IMR-90 (cell line): Measurements from ENCODE around the gene NATD1. TPM values are rescaled to one million over a fixed set of nuclear protein-coding genes. Genes with fewer than 3 reads are reported as not detected.

Experiments
- ATAC-seq: fragments of 200-7000 bp; cut with Tn5 transposase; 2 replicates; pipeline ENCODE4 v1.9.1; 2020; ENCODE audit warnings: low read depth, mild to moderate bottlenecking, moderate library complexity
- BruUV-seq: library from RNA; stranded (reverse); fragments of 400-500 nt; replicated peaks from 2 replicates; lab custom pipeline; 2021; lab: Mats Ljungman, UMichigan
- CTCF ChIA-PET: fragments of 300-600 bp; formaldehyde crosslinking; extraction: SDS; loops from one replicate; lab custom pipeline; 2021; ENCODE audit warnings: antibody characterized with exemption; lab: Yijun Ruan, JAX
- POLR2A ChIA-PET: fragments of 300-600 bp; sonication (Branson Sonifier 250); formaldehyde crosslinking; loops from one replicate; lab custom pipeline; 2022; ENCODE audit warnings: antibody characterized with exemption; ENCODE audit not compliant: unreplicated experiment; lab: Charles Lee
- DNase-seq: peaks from one replicate; pipeline ENCODE4 v3.0.0; 2013
- H2AFZ ChIP-seq: replicated peaks from 2 replicates; pipeline ENCODE3; 2013; ENCODE audit warnings: low read length, mild to moderate bottlenecking; ENCODE audit not compliant: poor library complexity
- H2AK5ac ChIP-seq: 2 replicates; pipeline ENCODE4 v1.6.1; 2013; ENCODE audit warnings: low read depth, low read length, inconsistent platforms
- H2AK9ac ChIP-seq: replicated peaks from 2 replicates; pipeline ENCODE3; 2013; ENCODE audit warnings: mild to moderate bottlenecking, low read depth, low read length, moderate library complexity; ENCODE audit not compliant: poor library complexity
- H2BK120ac ChIP-seq: 2 replicates; pipeline ENCODE4 v1.6.1; 2013; ENCODE audit warnings: low read depth, low read length, inconsistent platforms
- H2BK15ac ChIP-seq: 3 replicates; pipeline ENCODE4 v1.6.1; 2013; ENCODE audit warnings: low read depth, low read length, inconsistent platforms
- H2BK20ac ChIP-seq: 2 replicates; pipeline ENCODE4 v1.6.1; 2013; ENCODE audit warnings: low read depth, mild to moderate bottlenecking, inconsistent platforms, low read length, moderate library complexity
- H2BK5ac ChIP-seq: 2 replicates; pipeline ENCODE4 v1.6.1; 2013; ENCODE audit warnings: mild to moderate bottlenecking, low read depth, low read length, inconsistent platforms; ENCODE audit not compliant: poor library complexity, severe bottlenecking
- H3K14ac ChIP-seq: replicated peaks from 2 replicates; pipeline ENCODE4 v1.6.1; 2013; ENCODE audit warnings: low read depth, low read length, inconsistent platforms
- H3K18ac ChIP-seq: 2 replicates; pipeline ENCODE4 v1.6.1; 2013; ENCODE audit warnings: low read depth, low read length, control low read depth
- H3K23ac ChIP-seq: 2 replicates; pipeline ENCODE4 v1.6.1; 2013; ENCODE audit warnings: low read depth, low read length, inconsistent platforms
- H3K27ac ChIP-seq: 2 replicates; pipeline ENCODE4 v1.5.1; 2013; ENCODE audit warnings: mild to moderate bottlenecking, control low read depth, low read length; ENCODE audit not compliant: insufficient read depth
- H3K27me3 ChIP-seq: 2 replicates; pipeline ENCODE4 v1.6.1; 2013; ENCODE audit warnings: low read length; ENCODE audit not compliant: control insufficient read depth, insufficient read depth
- H3K36me3 ChIP-seq: 2 replicates; pipeline ENCODE4 v1.6.1; 2013; ENCODE audit warnings: low read length, mixed read lengths; ENCODE audit not compliant: control insufficient read depth, insufficient read depth
- H3K4ac ChIP-seq: 2 replicates; pipeline ENCODE4 v1.6.1; 2013; ENCODE audit warnings: low read depth, low read length, inconsistent platforms
- H3K4me1 ChIP-seq: 2 replicates; pipeline ENCODE4 v1.6.1; 2013; ENCODE audit warnings: low read length, mixed read lengths; ENCODE audit not compliant: control insufficient read depth, insufficient read depth
- H3K4me2 ChIP-seq: 2 replicates; pipeline ENCODE4 v1.6.1; 2013; ENCODE audit warnings: low read depth, mild to moderate bottlenecking, control low read depth, low read length, moderate library complexity
- H3K4me3 ChIP-seq: 2 replicates; pipeline ENCODE4 v1.5.1; 2013; ENCODE audit warnings: low read depth, mild to moderate bottlenecking, control low read depth, low read length, moderate library complexity; ENCODE audit not compliant: insufficient read depth
- H3K56ac ChIP-seq: 2 replicates; pipeline ENCODE4 v1.6.1; 2013; ENCODE audit warnings: low read length, inconsistent platforms; ENCODE audit not compliant: insufficient read depth; ENCODE audit errors: extremely low read depth
- H3K79me1 ChIP-seq, 2 experiments: 2 replicates each; pipeline ENCODE4 v1.6.1; 2013; ENCODE audit warnings: low read length in 2 of 2, inconsistent platforms in 1 of 2, low read depth in 1 of 2
- H3K9ac ChIP-seq: 2 replicates; pipeline ENCODE4 v1.6.1; 2013; ENCODE audit warnings: low read depth, low read length, control low read depth
- H3K9me1 ChIP-seq: 2 replicates; pipeline ENCODE4 v1.6.1; 2013; ENCODE audit warnings: low read length, inconsistent platforms; ENCODE audit not compliant: insufficient read depth
- H3K9me3 ChIP-seq: 2 replicates; pipeline ENCODE4 v1.6.1; 2013; ENCODE audit warnings: low read length; ENCODE audit not compliant: control insufficient read depth, insufficient read depth
- H4K20me1 ChIP-seq: 2 replicates; pipeline ENCODE4 v1.6.1; 2013; ENCODE audit warnings: low read length, inconsistent platforms; ENCODE audit not compliant: insufficient read depth
- H4K5ac ChIP-seq: 2 replicates; pipeline ENCODE4 v1.6.1; 2013; ENCODE audit warnings: mild to moderate bottlenecking, low read depth, low read length, control low read depth
- H4K8ac ChIP-seq, 2 experiments: 2 replicates each; pipeline ENCODE4 v1.6.1; 2013; ENCODE audit warnings: low read depth in 2 of 2, low read length in 2 of 2, control low read depth in 1 of 2, inconsistent platforms in 1 of 2
- H4K91ac ChIP-seq: 2 replicates; pipeline ENCODE4 v1.6.1; 2013; ENCODE audit warnings: low read depth, low read length, inconsistent platforms; ENCODE audit not compliant: insufficient read depth
- CEBPB ChIP-seq: IDR thresholded peaks from 2 replicates; pipeline ENCODE4 v1.6.1; 2012; ENCODE audit warnings: low read depth, low read length, improper control_type of control experiment
- WGBS, 2 experiments: methylation state at CpG; one replicate each; pipeline versions ENCODE4 v1.1.5 to v1.1.7; 2013; ENCODE audit warnings: missing lambda C conversion rate in 2 of 2; ENCODE audit not compliant: insufficient read length in 1 of 2; ENCODE audit errors: extremely low coverage in 2 of 2; 5-methylcytosine and 5-hydroxymethylcytosine counted together
- dilution Hi-C: fragments of 300-500 bp; cut with HindIII; formaldehyde crosslinking; loops from one replicate; pipeline ENCODE4 v1.14.3; 2018; ENCODE audit warnings: low sequenced_read_pairs; ENCODE audit not compliant: unreplicated experiment
- in situ Hi-C: fragments of 300-500 bp; cut with MboI; formaldehyde crosslinking; loops from 3 replicates; pipeline ENCODE4 v1.14.3; 2019; ENCODE audit warnings: low sequenced_read_pairs, inconsistent platforms, mixed read lengths
- intact Hi-C: fragments of 100-400 bp; cut with micrococcal nuclease; formaldehyde crosslinking; loops from 2 replicates; pipeline ENCODE4 v1.10.0; 2022
- polyA plus RNA-seq, 3 experiments: library from polyadenylated mRNA; depleted of rRNA; stranded (reverse); fragments of >200 nt; gene quantifications; 2 replicates each; pipeline ENCODE4 v1.2.3, GENCODE V29; 2012; ENCODE audit warnings: low replicate concordance in 1 of 3
- total RNA-seq: library from RNA; depleted of rRNA; stranded (reverse); fragments of >200 nt; gene quantifications from 2 replicates; pipeline ENCODE4 v1.2.3, GENCODE V29; 2012

NATD1 gene
- total and polyA plus RNA-seq, 2 of the 4 experiments (the other 2 are of a cell fraction): 0.90 to 4.3 TPM

DNA sequence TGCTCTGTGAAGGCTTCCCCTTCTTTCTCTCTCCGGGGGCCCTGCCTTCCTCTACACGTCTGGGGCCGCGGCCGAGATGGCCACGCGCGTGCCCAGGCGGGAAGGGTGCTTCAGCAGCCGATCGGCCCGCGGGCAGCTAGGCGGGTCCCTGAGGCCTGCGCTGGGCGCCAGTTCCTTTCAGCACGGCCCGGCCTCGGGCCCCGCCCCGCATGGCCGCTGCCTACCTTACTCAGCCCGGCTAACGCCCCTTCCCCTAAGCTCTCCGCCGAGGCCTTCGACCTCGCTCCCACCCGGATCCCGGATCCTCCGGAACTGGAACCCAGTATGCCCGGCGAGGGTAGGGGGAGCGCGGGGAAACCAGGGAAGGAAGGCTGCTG is 39.6 kb downstream of the NATD1 start:
- dilution Hi-C loops (no loop called here), intact Hi-C loops (loop anchor here (1.0 to 5.0 kb wide), 5 partner anchors 46 to 299 kb away; partner anchors contain the start of genes MAP2K3 and USP22), in situ Hi-C loops (no loop called here)
- H2BK15ac ChIP-seq: no peak overlapping the region
- H3K4me2 ChIP-seq: peak overlapping the region; percentile 92
- no peak overlapping the region; the same call in 1 of the 2 replicates for H3K18ac ChIP-seq
- H3K36me3 ChIP-seq: peaks cover 16% of the 10 kb centered on the region
- H4K5ac ChIP-seq: peak overlapping the region; percentile 67
- H3K4ac ChIP-seq: peak overlapping the region; percentile 85
- no peak overlapping the region for H2BK20ac ChIP-seq
- WGBS, 2 experiments: 0% methylated on average over 2 of the region's 35 CpGs; no CpG with 5 or more reads in 1 of the 2 experiments
- H3K9me3 ChIP-seq: no peaks in the 10 kb centered on the region
- peak overlapping the region; percentile 28; the same call in 1 of the 2 replicates for H2BK120ac ChIP-seq
- no peak for TF ChIP-seq CEBPB
- peak overlapping the region; percentile 94 for H2AFZ ChIP-seq
- H3K23ac ChIP-seq: peak overlapping the region; percentile 88
- peak overlapping the region; percentile 81 for H2BK5ac ChIP-seq
- H4K91ac ChIP-seq: peak overlapping the region; percentile 82
- H3K27me3 ChIP-seq: no peaks in the 10 kb centered on the region
- peaks cover 8% of the 10 kb centered on the region for H3K4me1 ChIP-seq
- H3K4me3 ChIP-seq: peak overlapping the region; percentile 87
- CTCF ChIA-PET: no interaction called here
- H4K8ac ChIP-seq: peak overlapping the region; percentile 84 to 88
- peaks cover 52% of the 10 kb centered on the region for H4K20me1 ChIP-seq
- POLR2A ChIA-PET: interaction anchor here (0.7 kb wide), 1 partner anchor 72 kb away, joined by 3 read pairs; no protein-coding TSS in a partner anchor
- BruUV-seq: no TSS peak
- H3K79me1 ChIP-seq: peaks cover 25 to 86% of the 10 kb centered on the region in 2 experiments
- H3K56ac ChIP-seq: peak overlapping the region; percentile 82
- H3K9me1 ChIP-seq: peaks cover 39% of the 10 kb centered on the region
- ATAC-seq (peak; percentile 28), DNase-seq (no peak)
- H3K27ac ChIP-seq: peak overlapping the region; percentile 86
- H3K9ac ChIP-seq: peak overlapping the region; percentile 91
- peak overlapping the region; percentile 70 for H2AK5ac ChIP-seq
- H2AK9ac ChIP-seq: peak overlapping the region; percentile 99
- peak overlapping the region; percentile 91 for H3K14ac ChIP-seq
